Measurements from ENCODE around the gene PRKAG2.
"Not testable (repeated sequence)": the region's sequence is repeated elsewhere in the genome, so short reads cannot be mapped to it uniquely, and the experiment has no call there.

Gene PRKAG2

DNA sequence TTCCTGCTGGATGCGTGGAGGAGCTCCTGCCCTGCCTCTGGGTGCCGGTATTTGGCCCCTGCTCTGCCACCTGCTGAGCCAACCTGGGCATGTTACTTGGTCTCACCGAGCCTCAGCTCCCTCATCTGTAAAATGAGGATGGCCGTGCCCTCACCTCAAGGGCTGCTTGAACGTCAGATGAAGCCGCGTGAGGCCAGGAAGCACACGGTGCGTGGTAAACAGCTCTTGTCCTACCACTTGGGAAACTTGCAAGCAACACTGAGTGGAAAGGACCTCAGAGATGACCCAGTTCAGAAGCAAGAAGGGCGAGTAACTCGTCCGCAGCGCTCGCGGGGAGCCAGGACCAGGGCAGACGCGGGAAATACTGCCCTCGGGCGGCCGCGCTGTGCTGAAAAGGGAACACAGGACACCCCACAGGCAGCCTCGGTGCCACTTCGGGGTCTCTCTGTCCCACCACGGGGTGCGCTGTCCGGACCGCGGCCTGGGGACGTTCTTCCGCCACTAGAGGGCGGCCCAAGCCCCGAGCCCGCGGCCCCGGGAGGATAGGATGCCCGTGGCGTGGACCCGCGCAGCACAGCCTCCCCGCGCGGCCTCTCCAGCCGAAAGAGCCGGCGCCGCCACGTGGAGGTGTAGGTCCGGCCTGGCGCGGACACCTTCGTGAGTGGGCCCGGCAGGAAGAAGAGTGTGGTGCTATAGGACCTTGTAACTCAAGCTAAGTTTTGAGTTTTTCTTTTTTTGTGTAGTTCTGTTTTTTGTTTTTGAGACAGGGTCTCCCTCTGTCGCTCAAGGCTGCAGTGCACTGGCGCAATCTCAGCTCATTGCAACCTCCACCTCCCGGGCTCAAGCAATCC, 94.1 kb downstream of the PRKAG2 start:
- no peak for DNase-seq

- DNase-seq, result not testable (repeated sequence)
These were observed 94.7 kb downstream of the PRKAG2 start for GRCh38 chr7:151782256-151782597.

DNA sequence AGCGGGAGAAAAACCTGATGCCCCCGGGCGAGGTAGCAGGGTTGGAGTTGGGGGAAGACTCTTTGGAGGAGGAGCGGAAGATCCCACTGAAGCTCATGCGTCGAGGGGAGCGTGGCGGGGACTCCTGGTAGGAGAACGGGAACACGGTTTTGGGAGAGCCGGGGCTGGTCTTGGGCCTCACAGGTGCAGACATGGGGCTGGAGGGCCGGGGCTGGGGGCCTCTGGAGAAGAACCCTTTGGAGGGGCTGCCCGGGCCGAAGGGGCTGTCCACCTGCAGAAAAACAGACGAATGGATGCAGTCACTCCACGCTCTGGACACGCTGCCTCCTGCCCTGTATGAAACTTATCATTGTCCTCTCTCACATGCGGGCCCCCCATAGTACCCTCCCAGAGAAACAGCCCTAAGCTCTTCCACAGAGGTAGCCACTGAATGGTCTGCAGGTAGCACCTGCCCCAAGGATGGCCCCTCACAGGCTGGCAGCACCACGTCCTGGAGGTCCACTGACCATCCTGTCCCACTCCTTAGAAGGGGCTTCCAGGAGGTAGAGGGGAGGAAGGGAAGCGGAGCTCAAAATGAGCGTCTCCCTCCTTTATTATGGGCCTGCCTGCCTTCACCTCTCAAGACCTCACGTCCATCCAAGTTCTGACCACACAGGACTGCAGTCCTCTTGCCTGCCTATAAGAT, 95.6 kb downstream of the PRKAG2 start:
- no peak for DNase-seq

DNA sequence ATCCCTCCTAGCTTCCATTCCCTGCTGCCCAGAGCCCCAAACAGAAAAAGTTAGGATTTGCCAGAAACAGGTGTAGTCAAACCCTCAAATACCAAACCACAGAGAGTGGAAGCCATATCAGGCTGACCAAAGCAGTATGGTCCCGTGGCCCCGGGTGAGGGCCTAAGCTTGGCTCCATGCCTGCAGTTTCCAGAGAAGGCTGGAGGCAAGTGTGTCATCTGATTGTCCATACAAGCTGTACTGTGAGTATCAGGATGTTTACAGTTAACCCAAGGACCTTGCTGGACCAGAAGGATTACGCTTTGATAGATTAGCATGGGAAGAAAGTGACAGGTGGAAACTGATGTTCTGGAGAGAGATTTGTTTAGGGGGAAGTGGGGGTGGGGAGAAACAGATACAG, 96.3 kb downstream of the PRKAG2 start:
- DNase-seq, result no peak

DNA sequence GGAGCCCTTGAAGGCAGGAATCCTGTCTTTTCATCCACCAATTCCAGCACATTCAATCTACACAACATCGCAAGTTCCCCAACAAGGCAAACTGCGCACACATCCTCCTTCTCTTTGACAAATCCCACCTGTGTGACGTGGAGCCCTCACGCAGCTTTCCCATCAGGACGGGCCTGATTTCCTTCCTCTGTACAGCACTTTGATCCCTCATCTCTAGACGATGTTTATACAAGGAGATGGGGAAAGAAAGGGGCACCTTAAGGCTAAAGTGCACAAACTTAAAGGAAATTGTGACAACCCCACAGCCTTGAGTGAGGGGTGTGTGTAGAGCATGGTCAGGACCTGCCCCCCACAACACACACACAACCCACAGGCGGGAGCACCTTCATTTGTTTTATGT, 97.2 kb downstream of the PRKAG2 start:
- DNase-seq, result no peak

DNA sequence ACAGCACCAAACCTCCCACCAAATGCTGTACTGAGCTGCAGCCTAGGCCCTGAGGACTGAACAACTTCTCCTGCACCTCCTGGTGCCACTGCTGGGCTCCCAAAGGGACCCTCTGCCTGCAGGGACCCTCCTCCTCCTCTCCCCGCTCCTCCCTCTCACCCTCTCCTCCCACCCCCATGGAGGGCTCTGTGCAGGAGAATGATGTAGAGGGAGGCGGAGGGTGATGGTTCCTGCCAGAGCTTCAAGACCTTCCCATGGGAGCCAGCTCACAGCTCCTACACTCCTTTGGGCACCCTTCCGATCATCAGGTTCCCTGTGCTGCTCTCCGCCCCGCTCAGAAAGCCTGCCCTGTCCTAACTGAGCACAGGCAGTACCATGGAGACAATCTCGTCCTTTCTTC, 97.7 kb downstream of the PRKAG2 start:
- DNase-seq, result no peak

DNA sequence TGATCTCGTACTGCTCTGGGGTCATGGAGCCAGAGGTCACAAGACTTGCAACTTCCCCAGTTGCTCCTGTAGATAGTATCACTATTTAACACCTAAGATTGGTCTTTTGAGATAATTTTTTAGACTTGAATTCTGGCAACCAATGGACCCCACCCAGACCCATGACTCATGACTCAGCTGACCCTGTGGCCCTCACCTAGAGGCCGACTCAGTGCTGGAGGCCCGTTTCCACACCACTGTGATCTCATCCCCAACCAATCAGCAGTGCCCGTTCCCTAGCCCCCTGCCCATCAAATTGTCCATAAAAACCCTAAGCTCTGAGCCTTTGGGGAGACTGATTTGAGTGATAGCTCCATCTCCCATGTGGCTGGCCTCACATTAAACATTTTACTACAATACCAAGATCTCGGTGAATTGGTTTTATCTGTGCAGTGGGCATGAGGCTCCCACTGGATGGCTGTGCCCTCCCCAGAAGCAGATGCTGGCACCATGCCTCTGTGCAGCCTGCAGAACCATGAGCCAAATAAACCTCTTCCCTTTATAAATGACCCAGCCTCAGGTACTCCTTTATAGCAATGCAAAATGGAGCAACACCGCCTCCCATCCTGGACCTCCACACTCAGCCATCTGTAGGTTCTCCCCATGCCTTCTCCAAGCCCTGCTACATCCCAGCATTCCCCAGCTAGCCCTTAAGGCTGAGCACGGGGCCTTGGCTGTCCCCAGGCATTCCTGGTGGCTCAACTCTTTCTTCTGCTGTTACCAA, 98.8 kb downstream of the PRKAG2 start:
- no peak for DNase-seq

- no peak for DNase-seq
These were observed 99.4 kb downstream of the PRKAG2 start for GRCh38 chr7:151777495-151777880.

DNA sequence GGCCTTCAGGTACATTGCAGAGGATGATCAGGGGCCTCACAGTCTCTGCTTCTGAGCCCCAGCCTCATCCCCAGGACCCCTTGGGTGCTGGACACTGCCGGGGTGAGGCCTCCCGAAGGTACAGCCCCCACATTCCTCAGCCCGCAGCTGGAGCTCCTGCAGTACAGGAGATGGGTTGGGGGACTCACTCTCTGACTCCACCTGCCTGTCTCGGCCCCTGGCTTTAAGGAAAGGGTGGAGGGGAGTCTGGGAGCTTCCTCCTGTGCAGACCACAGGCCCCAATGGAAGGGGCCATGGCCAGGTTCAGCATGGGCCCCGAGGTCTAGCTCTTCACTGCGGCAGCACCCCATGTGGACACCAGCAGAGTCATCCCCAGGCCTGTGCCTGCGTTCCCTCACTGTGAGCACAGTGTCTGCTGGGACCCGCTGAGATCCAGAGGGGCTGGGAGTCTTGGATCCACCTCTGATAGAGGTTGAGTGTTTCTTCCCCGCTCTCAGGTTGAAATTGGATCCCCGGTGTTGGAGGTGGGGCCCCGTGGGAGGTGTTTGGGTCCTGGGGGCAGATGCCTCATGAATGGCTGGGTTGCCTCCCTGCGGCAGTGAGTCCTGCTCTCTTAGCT, 99.9 kb downstream of the PRKAG2 start:
- DNase-seq, result no peak

- no peak for DNase-seq
These were observed 100.5 kb downstream of the PRKAG2 start for GRCh38 chr7:151776446-151776845.

DNA sequence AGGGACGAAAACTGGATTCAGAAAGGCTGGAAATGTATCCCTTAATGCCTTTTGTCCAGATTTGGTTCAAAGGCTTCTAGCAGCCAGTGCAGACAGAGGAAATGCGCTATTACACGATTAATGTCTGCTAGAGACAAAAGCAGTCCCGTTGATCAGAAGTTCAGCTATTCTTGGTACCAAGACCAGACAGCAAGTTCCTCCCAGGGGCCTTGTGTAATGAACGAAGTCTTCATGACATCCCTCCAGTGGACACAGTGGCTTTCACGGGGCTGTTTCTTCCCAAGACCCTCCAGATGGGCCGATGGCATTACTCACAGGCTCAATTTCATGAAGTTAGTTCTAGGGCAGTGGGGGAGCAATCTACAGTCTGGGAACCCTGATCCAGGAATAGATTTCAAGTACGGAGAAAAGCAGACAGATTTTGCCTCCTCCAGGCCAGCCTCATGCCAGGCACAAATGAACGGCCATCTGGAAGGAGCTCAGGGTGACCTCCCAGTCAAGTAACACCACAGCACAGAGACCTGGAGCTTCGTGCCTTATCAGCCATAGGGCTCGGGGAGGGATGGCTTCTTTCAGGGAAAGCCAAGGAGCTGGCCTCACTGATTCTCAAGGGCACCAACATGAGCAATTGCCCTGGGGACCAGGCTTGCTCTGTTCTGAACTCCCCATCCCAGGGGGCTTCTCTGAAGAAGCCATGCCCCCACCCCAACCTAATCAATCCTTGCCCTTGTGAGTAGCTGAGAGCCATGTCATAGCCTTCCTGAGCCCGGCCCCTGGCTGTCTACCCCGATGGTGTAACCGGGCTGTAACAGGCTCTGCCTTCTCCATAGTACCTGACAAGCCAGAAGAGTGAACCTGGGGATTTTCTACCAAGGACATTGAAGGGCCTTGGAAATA, 101.1 kb downstream of the PRKAG2 start:
- no peak for DNase-seq

DNA sequence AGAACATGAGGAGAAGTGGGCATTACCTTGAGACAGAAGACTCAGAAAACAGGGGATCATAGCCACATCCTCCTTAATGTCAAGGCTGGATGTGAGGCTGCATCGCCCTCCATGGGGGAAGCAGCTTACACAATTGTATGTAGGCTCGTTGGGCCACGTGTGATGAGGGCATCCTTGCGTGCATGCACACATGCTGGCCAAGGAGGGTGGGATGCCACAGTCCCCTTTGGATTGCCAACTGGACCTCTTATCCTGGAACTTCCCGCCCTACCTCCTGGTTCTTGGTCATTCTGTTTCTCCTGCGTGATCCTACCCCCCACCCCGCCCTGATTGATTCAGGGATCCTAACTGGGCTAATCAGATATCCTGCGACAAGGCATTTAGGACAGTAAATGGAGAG, 102.0 kb downstream of the PRKAG2 start:
- no peak for DNase-seq

DNA sequence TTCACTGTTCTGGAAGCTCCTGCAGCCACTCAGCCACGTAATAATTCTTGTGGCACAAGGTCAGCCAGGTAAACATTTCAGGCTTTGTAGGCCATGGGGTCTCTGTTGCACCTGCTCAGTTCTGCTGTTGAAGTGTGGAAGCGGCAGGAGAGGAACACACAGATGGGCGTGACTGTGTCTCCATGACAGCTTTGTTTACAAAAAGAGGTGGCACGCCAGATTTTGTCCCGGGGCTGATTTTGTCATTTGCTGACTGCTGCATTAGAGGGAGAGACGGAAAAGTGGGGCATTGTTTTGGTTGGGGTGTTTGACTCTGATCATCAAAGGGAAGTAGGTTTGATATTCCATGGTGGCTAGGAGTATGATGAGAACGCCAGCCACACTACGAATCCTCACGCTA, 103.1 kb downstream of the PRKAG2 start:
- peak; percentile 57 for DNase-seq

DNA sequence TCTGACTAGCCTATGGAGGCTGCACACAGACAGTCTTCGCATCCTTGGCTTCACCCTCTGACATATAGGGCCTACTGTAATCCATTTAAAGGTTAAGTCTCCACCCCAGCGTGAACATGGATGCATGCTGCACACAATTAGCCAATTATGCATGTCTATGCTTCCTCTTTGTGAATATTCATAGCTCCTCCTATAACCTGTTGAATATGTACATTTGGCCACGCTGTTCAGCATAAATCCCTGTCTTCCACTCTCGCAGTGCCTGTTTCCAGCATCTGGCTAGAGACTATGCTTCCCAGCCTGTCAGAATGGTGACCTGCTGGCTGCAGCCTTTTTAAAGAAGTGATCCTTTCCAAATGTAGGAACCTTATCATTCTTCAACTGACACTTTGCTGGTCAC, 106.7 kb downstream of the PRKAG2 start:
- DNase-seq, result no peak

DNA sequence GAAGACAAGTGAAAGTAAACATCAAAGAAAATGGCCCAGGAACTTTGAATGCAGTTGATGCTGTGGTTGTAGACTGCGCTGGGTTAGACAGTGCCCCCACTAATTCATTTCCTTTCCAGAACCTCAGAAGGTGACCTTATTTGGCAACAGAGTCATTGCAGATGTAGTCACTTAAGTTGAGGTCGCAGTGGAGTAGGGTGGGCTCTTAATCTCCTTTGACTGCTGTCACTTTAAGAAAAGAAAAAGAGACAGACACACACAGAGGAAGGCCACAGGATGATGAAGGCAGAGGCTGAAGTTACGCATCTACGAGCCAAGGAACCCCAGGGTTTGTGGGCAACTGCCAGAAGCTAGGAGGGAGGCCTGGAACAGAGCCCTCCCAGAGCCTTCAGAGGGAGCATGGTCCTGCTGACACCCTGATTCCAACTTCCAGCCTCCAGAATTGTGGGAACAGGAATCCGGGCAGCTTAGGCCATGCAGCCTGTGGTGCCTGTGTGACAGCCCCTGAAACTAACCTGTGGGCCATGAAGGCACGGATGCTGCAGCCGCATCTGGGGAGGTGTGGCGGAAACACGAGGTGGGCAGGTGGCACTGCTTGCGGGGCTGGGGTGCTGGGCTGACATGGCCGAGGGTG, 107.6 kb downstream of the PRKAG2 start:
- DNase-seq, result no peak

GRCh38 chr7:151768805-151769187, 108.1 kb downstream of the PRKAG2 start:
- no peak for DNase-seq

- DNase-seq, result no peak
These were observed 109.4 kb downstream of the PRKAG2 start for GRCh38 chr7:151767557-151767956.

- DNase-seq, result no peak
These were observed 112.6 kb downstream of the PRKAG2 start for GRCh38 chr7:151764056-151764920.

GRCh38 chr7:151763420-151763984, 113.4 kb downstream of the PRKAG2 start:
- no peak for DNase-seq

- no peak for DNase-seq
These were observed 114.2 kb downstream of the PRKAG2 start for GRCh38 chr7:151762583-151763245.

Data from NCI-H748 treated with DMSO at 0.1 percent for 48 hours (cell line).